ENCODE results near the gene SLC36A2.

Gene SLC36A2

DNA sequence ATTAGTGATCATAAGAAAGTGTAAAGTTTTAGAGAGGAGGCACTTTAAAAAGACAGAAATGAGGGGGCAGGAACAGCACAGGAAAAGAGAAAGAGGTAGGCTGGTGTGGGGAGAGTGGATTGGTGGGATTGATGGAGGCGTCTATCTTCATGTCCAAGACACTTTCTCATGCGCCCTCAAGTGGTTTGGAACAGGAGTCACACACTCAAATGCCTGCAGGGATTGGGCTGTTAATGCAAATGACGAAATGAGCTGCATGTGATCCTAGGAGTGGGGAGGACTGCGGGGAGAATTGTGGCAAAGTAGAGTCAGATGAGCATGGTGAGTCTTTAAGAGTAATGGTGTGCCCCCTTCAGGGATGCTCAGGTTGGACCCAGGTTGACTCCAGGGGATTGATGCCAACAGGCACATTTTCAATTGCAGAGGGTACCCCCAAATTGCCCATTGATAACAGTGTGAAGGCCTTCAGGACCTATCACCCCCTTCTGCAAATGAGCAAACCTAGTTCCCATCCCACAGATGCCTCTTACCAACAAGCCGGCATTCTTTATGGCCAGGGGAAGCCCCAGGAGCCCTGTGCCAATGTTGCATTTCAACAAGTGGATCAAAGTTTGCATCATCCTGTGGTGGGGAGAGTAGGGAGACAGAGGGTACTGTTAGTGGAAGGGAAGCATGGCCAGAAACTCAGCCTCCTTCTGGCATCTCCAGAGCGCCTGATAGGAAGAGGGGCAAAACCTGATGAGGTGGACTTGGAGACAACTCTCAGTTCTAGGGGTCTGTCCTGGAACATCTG is 49.1 kb downstream of the SLC36A2 start:
- Histone ChIP-seq H3K9me3 (ENCODE audit: low read length) (no peaks in the 10 kb centered on the region), H3K4me3 (ENCODE audit: low read depth in 1 of 2, low read length in 2 of 2) (no peak overlapping the region), H3K27ac (ENCODE audit: low read depth, low read length) (no peak overlapping the region), H3K9ac (ENCODE audit: low read length) (no peak overlapping the region), H3K36me3 (ENCODE audit: insufficient read depth, low read length) (no peaks in the 10 kb centered on the region), H3K27me3 (ENCODE audit: control insufficient read depth in 1 of 2, insufficient read depth in 2 of 2, low read length in 2 of 2) (no peaks in the 10 kb centered on the region), H3K4me1 (ENCODE audit: insufficient read depth, low read length) (no peaks in the 10 kb centered on the region)

DNA sequence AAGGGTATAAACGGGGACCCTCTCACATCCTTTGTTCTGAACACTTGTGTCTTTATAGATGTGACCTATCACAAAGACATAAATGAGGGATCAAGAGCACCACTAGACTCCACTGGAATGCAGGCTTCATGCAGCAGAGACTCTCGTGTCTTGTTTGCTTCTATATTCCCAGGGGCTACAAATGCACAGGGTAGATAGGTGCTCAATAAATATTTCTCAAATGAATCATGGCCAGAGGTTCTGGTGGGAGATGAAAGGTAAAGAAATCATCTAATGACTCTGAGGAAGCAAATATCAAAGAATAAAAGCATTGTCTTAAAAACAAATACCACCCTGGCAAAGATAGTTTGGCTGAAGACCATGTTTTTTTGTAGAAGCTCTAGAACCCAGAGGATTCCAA is 50.4 kb downstream of the SLC36A2 start:
- Histone ChIP-seq H3K27me3 (ENCODE audit: control insufficient read depth in 1 of 2, insufficient read depth in 2 of 2, low read length in 2 of 2) (no peaks in the 10 kb centered on the region), H3K4me3 (ENCODE audit: low read depth in 1 of 2, low read length in 2 of 2) (no peak overlapping the region), H3K4me1 (ENCODE audit: insufficient read depth, low read length) (no peaks in the 10 kb centered on the region), H3K36me3 (ENCODE audit: insufficient read depth, low read length) (no peaks in the 10 kb centered on the region), H3K27ac (ENCODE audit: low read depth, low read length) (no peak overlapping the region), H3K9me3 (ENCODE audit: low read length) (no peaks in the 10 kb centered on the region), H3K9ac (ENCODE audit: low read length) (no peak overlapping the region)

DNA sequence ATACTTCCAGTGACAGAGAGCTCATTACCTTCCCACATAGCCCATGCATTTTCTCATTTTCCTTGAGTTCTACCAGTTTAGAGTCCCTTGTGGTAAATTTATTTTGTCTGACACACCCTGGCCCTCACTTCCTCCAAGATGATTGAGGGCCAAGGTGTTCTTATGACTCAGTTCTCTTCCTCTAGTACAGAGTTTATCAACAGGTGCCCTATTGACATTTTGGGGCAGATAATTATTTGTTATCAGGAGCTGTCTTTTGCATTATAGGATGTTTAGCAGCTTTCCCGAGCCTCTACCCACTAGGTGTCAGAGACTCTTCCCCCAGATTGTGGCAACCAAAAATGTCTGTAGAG is 50.9 kb downstream of the SLC36A2 start:
- no peak overlapping the region for H3K9ac ChIP-seq (ENCODE audit: low read length)
- H3K27me3 ChIP-seq (ENCODE audit: control insufficient read depth in 1 of 2, insufficient read depth in 2 of 2, low read length in 2 of 2), result no peaks in the 10 kb centered on the region

DNA sequence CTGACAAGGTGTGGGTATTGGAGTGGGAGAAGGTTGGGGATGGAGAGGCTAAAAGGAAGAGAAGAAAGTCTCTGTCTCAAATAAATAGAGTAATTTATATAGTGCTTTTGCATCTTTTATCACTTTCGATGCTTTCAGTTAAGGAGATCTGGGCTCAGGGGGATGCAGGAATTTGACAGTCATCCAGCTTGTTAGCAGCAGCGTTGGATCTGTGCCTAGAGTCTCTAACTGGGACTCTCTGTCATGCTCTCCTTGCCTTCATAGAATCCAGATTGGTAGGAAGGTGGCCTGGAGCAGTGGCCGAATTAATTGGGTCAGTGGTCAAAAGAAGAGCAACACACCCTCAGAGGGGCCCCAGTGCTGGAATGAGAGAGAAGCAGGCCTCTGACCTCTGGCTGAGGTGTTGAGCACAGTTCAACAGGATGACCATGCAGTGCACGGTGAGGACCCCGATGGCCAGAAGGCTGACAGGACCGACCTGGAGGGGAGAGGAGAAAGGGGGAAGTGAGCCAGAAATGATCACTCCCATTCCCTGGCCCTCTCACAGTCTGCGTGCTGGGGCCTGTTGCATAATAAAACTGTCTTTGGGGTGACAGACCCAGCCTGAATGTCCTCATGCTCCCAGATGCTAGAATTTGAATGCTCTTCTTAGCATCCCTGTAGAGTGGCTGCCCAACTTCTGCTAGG is 51.4 kb downstream of the SLC36A2 start:
- Histone ChIP-seq H3K4me3 (ENCODE audit: low read depth in 1 of 2, low read length in 2 of 2) (no peak overlapping the region), H3K36me3 (ENCODE audit: insufficient read depth, low read length) (no peaks in the 10 kb centered on the region), H3K9me3 (ENCODE audit: low read length) (no peaks in the 10 kb centered on the region), H3K27me3 (ENCODE audit: control insufficient read depth in 1 of 2, insufficient read depth in 2 of 2, low read length in 2 of 2) (no peaks in the 10 kb centered on the region), H3K9ac (ENCODE audit: low read length) (no peak overlapping the region), H3K4me1 (ENCODE audit: insufficient read depth, low read length) (no peaks in the 10 kb centered on the region), H3K27ac (ENCODE audit: low read depth, low read length) (no peak overlapping the region)

More for the DNA sequence above, 50.9 kb downstream of the SLC36A2 start:
- no peaks in the 10 kb centered on the region for H3K4me1 ChIP-seq (ENCODE audit: insufficient read depth, low read length)
- H3K4me3 ChIP-seq (ENCODE audit: low read depth in 1 of 2, low read length in 2 of 2), result no peak overlapping the region
- H3K27ac ChIP-seq (ENCODE audit: low read depth, low read length), result no peak overlapping the region
- no peaks in the 10 kb centered on the region for H3K36me3 ChIP-seq (ENCODE audit: insufficient read depth, low read length)
- no peaks in the 10 kb centered on the region for H3K9me3 ChIP-seq (ENCODE audit: low read length)

DNA sequence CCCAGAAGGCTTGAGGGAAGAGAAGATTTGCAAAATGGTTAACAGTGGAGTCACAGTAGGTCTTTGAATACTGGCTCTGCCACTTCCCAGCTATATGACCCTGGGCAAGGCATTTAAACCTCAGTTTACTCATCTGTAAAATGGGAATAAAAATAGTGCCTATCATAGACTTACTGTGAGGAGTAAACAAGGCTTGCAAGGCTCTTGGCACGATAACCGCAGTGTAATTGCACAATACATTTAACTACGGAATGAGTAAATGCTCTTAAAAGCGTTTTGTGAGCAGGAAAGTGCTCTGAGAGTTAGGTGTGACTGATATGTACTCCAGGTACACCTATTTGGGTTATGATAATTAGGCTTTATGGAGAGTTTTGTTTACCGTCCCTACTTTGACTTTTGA is 52.2 kb downstream of the SLC36A2 start:
- Histone ChIP-seq H3K4me3 (ENCODE audit: low read depth in 1 of 2, low read length in 2 of 2) (no peak overlapping the region), H3K4me1 (ENCODE audit: insufficient read depth, low read length) (no peaks in the 10 kb centered on the region), H3K27me3 (ENCODE audit: control insufficient read depth in 1 of 2, insufficient read depth in 2 of 2, low read length in 2 of 2) (no peaks in the 10 kb centered on the region), H3K36me3 (ENCODE audit: insufficient read depth, low read length) (no peaks in the 10 kb centered on the region), H3K9me3 (ENCODE audit: low read length) (no peaks in the 10 kb centered on the region), H3K27ac (ENCODE audit: low read depth, low read length) (no peak overlapping the region), H3K9ac (ENCODE audit: low read length) (no peak overlapping the region)

DNA sequence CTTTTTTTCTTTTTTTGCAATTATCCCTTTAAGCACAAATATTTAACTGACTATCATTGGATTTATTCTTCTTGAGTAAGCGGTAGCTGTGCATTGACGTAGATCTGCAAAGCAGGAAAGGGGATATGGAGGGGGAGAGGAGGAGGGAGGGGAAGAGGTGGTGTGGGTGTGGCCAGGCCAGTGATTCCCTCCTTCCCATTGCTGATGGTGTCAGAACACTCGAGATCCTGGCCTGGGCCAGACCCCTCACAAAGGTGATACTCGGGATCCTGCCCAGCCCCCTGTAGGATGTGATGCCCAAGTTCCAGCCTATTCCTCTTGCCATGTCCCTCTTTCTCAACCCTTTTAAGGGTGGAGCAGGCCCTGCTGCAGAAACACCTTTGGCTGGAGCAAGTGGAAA is 53.7 kb downstream of the SLC36A2 start:
- no peak overlapping the region for H3K27ac ChIP-seq (ENCODE audit: low read depth, low read length)
- H3K4me1 ChIP-seq (ENCODE audit: insufficient read depth, low read length), result no peaks in the 10 kb centered on the region
- H3K27me3 ChIP-seq (ENCODE audit: control insufficient read depth in 1 of 2, insufficient read depth in 2 of 2, low read length in 2 of 2), result no peaks in the 10 kb centered on the region
- no peaks in the 10 kb centered on the region for H3K36me3 ChIP-seq (ENCODE audit: insufficient read depth, low read length)
- H3K9me3 ChIP-seq (ENCODE audit: low read length), result no peaks in the 10 kb centered on the region
- no peak overlapping the region for H3K4me3 ChIP-seq (ENCODE audit: low read depth in 1 of 2, low read length in 2 of 2)
- no peak overlapping the region for H3K9ac ChIP-seq (ENCODE audit: low read length)

DNA sequence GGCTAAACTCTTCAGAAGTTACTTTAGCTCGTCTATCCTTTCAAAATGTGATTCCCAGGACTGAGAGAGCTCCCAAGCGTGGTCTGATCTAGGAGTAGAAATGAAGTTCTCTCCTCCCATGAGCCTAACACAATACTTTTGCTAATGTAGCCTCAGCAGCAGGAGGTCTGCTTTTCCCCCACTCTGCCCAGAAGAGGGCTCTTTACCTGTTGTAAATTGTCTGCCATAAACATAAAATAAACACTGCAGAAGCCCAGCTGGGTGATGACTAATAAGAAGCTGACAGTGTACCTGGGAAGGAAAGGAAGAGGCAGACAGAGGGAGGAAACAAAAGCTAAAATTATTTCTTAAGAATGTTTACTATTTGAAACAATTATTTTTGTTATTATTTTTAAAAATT is 59.2 kb downstream of the SLC36A2 start:
- Histone ChIP-seq H3K27ac (ENCODE audit: low read depth, low read length) (no peak overlapping the region), H3K9me3 (ENCODE audit: low read length) (no peaks in the 10 kb centered on the region), H3K4me1 (ENCODE audit: insufficient read depth, low read length) (no peaks in the 10 kb centered on the region), H3K9ac (ENCODE audit: low read length) (no peak overlapping the region), H3K4me3 (ENCODE audit: low read depth in 1 of 2, low read length in 2 of 2) (no peak overlapping the region), H3K36me3 (ENCODE audit: insufficient read depth, low read length) (no peaks in the 10 kb centered on the region), H3K27me3 (ENCODE audit: control insufficient read depth in 1 of 2, insufficient read depth in 2 of 2, low read length in 2 of 2) (no peaks in the 10 kb centered on the region)

DNA sequence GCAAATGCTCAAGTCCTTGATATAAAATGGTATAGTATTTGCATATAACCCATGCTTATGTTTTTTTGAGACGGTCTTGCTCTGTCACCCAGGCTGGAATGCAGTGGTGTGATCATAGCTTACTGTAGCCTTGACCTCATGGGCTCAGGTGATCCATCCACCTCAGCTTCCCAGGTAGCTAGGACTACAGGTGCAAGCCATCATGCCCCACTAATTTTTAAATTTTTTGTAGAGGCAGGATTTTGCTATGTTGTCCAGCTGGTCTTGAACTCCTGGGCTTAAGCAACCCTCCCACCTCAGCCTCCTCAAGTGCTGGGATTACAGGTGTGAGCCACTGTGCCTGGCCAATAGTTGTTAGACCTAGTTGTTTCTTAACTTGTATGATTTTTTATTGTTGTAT is 61.1 kb downstream of the SLC36A2 start:
- no peaks in the 10 kb centered on the region for H3K27me3 ChIP-seq (ENCODE audit: control insufficient read depth in 1 of 2, insufficient read depth in 2 of 2, low read length in 2 of 2)
- no peak overlapping the region for H3K27ac ChIP-seq (ENCODE audit: low read depth, low read length)

DNA sequence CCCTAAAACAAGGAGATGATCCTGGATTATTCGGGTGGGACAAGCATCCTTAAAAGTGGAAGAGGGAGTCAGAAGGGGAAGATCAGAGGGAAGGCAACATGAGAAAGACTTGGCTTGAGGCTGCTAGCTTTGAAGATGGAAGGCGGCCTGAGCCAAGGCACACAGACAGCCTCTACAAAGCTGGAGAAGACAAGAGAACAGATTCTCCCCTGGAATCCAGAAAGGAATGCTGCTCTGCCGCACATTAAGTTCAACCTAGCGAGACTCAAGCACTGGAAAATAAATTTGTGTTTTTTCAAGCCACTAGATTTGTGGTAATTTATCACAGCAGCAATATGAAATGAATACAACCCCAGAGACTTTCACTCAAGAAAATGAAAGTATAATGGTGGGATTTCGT is 61.7 kb downstream of the SLC36A2 start:
- H3K4me1 ChIP-seq (ENCODE audit: insufficient read depth, low read length), result no peaks in the 10 kb centered on the region
- no peaks in the 10 kb centered on the region for H3K27me3 ChIP-seq (ENCODE audit: control insufficient read depth in 1 of 2, insufficient read depth in 2 of 2, low read length in 2 of 2)
- no peak overlapping the region for H3K4me3 ChIP-seq (ENCODE audit: low read depth in 1 of 2, low read length in 2 of 2)
- no peak overlapping the region for H3K27ac ChIP-seq (ENCODE audit: low read depth, low read length)
- H3K36me3 ChIP-seq (ENCODE audit: insufficient read depth, low read length), result no peaks in the 10 kb centered on the region
- H3K9ac ChIP-seq (ENCODE audit: low read length), result no peak overlapping the region
- no peaks in the 10 kb centered on the region for H3K9me3 ChIP-seq (ENCODE audit: low read length)

More for the DNA sequence above, 61.1 kb downstream of the SLC36A2 start:
- H3K4me3 ChIP-seq (ENCODE audit: low read depth in 1 of 2, low read length in 2 of 2), result no peak overlapping the region
- H3K9ac ChIP-seq (ENCODE audit: low read length), result no peak overlapping the region
- H3K9me3 ChIP-seq (ENCODE audit: low read length), result no peaks in the 10 kb centered on the region
- H3K36me3 ChIP-seq (ENCODE audit: insufficient read depth, low read length), result no peaks in the 10 kb centered on the region
- H3K4me1 ChIP-seq (ENCODE audit: insufficient read depth, low read length), result no peaks in the 10 kb centered on the region

DNA sequence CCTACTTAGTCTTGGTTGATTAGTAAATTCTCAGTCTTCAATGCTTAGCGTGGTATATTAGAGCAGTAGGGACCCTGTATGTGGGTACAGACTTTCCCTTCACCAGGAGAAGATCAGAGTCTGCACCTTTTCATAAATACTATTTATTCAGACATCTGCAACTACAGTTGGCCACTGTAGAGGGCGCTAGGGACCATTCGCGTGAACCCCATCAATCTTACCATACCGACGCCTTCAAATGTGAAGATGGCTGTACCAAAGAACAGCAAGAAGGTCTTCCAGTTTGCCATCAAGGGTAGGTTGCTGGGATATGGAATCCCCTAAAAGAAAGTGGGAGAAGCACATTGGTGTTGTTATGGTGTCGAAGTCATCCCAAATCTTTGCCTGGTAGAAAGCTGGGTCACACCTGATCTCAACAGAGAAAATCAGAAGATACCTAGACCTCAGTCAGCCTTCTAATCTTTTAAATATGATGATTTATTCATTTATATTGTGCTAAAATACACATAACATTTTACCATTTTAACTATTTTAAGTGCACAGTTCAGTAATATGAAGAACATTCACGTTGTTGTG is 62.9 kb downstream of the SLC36A2 start:
- H3K27me3 ChIP-seq (ENCODE audit: control insufficient read depth in 1 of 2, insufficient read depth in 2 of 2, low read length in 2 of 2), result no peaks in the 10 kb centered on the region
- H3K9me3 ChIP-seq (ENCODE audit: low read length), result no peaks in the 10 kb centered on the region
- H3K9ac ChIP-seq (ENCODE audit: low read length), result no peak overlapping the region
- no peaks in the 10 kb centered on the region for H3K4me1 ChIP-seq (ENCODE audit: insufficient read depth, low read length)
- H3K36me3 ChIP-seq (ENCODE audit: insufficient read depth, low read length), result no peaks in the 10 kb centered on the region
- H3K27ac ChIP-seq (ENCODE audit: low read depth, low read length), result no peak overlapping the region
- no peak overlapping the region for H3K4me3 ChIP-seq (ENCODE audit: low read depth in 1 of 2, low read length in 2 of 2)

DNA sequence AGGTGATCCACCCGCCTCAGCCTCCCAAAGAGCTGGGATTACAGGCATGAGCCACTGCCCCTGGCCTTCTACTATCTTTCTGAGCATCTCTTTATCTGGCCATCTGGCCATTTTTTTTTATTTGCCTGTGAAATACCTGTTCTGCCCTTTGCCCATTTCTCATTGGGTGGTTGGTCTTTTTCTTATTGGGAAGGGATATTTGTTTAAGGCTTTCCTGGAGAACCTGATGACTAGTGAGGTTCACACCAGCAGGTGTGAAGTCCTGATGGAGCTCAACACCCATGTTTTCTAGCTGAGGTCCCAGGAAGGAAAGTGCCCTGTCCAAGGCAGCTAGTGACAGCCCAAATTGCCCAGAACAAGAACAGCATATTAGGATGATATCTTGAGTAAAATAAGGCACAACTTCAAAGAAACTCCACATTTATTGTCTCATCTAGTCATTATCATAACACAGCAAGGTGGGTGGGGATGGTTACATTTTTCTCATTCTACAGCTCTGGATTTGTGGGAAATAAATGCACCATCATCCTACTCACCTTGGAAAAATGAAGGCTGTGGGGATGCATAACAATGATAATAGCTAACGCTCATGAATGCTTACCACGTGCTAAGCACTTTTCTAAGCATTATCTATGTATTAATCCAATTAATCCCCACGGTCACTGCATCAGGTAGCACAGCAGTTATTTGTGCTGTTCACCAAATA is 64.1 kb downstream of the SLC36A2 start:
- Histone ChIP-seq H3K27ac (ENCODE audit: low read depth, low read length) (no peak overlapping the region), H3K4me3 (ENCODE audit: low read depth in 1 of 2, low read length in 2 of 2) (no peak overlapping the region), H3K9me3 (ENCODE audit: low read length) (no peaks in the 10 kb centered on the region), H3K36me3 (ENCODE audit: insufficient read depth, low read length) (no peaks in the 10 kb centered on the region), H3K27me3 (ENCODE audit: control insufficient read depth in 1 of 2, insufficient read depth in 2 of 2, low read length in 2 of 2) (no peaks in the 10 kb centered on the region), H3K4me1 (ENCODE audit: insufficient read depth, low read length) (no peaks in the 10 kb centered on the region), H3K9ac (ENCODE audit: low read length) (no peak overlapping the region)

All from muscle layer of colon (tissue), 2 donors.